HepG2 (cell line): ENCODE measurements around the gene WWP2. TPM values are rescaled to one million over a fixed set of nuclear protein-coding genes. Genes with fewer than 3 reads are reported as not detected.

Experiments used
- GZF1 ChIP-seq: sonication (generic); formaldehyde crosslinking; IDR thresholded peaks from 2 replicates; pipeline ENCODE4 v1.5.1; 2020; ENCODE audit warnings: mild to moderate bottlenecking, missing genetic modification reagents
- MATR3 ChIP-seq: sonication (generic); formaldehyde crosslinking; IDR thresholded peaks from 2 replicates; pipeline ENCODE4 v1.4.0; 2020; ENCODE audit warnings: missing genetic modification reagents
- MZF1 ChIP-seq: sonication (generic); formaldehyde crosslinking; IDR thresholded peaks from 2 replicates; pipeline ENCODE4 v1.8.1; 2023; ENCODE audit warnings: mild to moderate bottlenecking, missing genetic modification reagents, borderline replicate concordance
- PAWR ChIP-seq: sonication (generic); formaldehyde crosslinking; IDR thresholded peaks from 2 replicates; pipeline ENCODE4 v1.4.0; 2020; ENCODE audit warnings: missing genetic modification reagents, mild to moderate bottlenecking, borderline replicate concordance
- PRMT3 ChIP-seq: sonication (generic); formaldehyde crosslinking; IDR thresholded peaks from 2 replicates; pipeline ENCODE4 v1.8.1; 2022; ENCODE audit warnings: low read depth, mild to moderate bottlenecking, moderate library complexity, missing genetic modification reagents, borderline replicate concordance
- RFXAP ChIP-seq: sonication (generic); formaldehyde crosslinking; IDR thresholded peaks from 2 replicates; pipeline ENCODE4 v1.4.0; 2020; ENCODE audit warnings: missing genetic modification reagents, borderline replicate concordance
- SALL2 ChIP-seq: sonication (generic); formaldehyde crosslinking; IDR thresholded peaks from 2 replicates; pipeline ENCODE4 v1.8.1; 2023; ENCODE audit warnings: mild to moderate bottlenecking, missing genetic modification reagents, inconsistent platforms
- ZFP1 ChIP-seq: IDR thresholded peaks from 2 replicates; pipeline ENCODE4 v1.6.1; 2016
- ZKSCAN1 ChIP-seq: fragments of 150-350 bp; IDR thresholded peaks from 2 replicates; pipeline ENCODE4 v1.6.1; 2014; ENCODE audit warnings: low read length
- ZNF350 ChIP-seq: sonication (generic); formaldehyde crosslinking; IDR thresholded peaks from 2 replicates; pipeline ENCODE4 v1.4.0; 2020; ENCODE audit warnings: mild to moderate bottlenecking, low read depth, missing genetic modification reagents, borderline replicate concordance
- ZNF607 ChIP-seq: sonication (generic); formaldehyde crosslinking; IDR thresholded peaks from 2 replicates; pipeline ENCODE4 v1.5.1; 2020; ENCODE audit warnings: missing genetic modification reagents, mild to moderate bottlenecking, borderline replicate concordance
- ZNF616 ChIP-seq: sonication (generic); formaldehyde crosslinking; IDR thresholded peaks from 2 replicates; pipeline ENCODE4 v1.5.0; 2020; ENCODE audit warnings: low read depth, mild to moderate bottlenecking, missing genetic modification reagents
- polyA plus RNA-seq, 8 experiments: library from polyadenylated mRNA; depleted of rRNA in 3 of 8; stranded (reverse) in 7 of 8; unstranded in 1 of 8; fragments of >200 nt; fragmentation: Illumina TruSeq in 4 of 8; extraction: Trizol in 4 of 8; gene quantifications; 2 replicates each; pipeline versions ENCODE4 v1.2.1 to v1.2.3, GENCODE V29; 2011 to 2016; ENCODE audit warnings: low read depth in 4 of 8, missing spikeins in 1 of 8, mixed read lengths in 1 of 8; ENCODE audit not compliant: insufficient read depth in 1 of 8
- total RNA-seq, 5 experiments: library from RNA; depleted of rRNA; stranded (reverse); fragments of >200 nt; fragmentation: Illumina TruSeq; extraction: Trizol; gene quantifications; 2 replicates each; pipeline ENCODE4 v1.2.3, GENCODE V29; 2016; ENCODE audit warnings: low read depth in 1 of 5
- TF ChIP-seq, protein P1 (sequence below), 2 experiments: sonication (generic) in 1 of 2; formaldehyde crosslinking in 1 of 2; IDR thresholded peaks; 2 replicates each; pipeline versions ENCODE4 v1.6.1 to v1.9.0; 2014 to 2022; ENCODE audit warnings: antibody characterized with exemption in 1 of 2, borderline replicate concordance in 1 of 2, inconsistent platforms in 1 of 2, low read depth in 1 of 2, missing genetic modification reagents in 1 of 2
- TF ChIP-seq, protein P2 (sequence below): sonication (generic); formaldehyde crosslinking; IDR thresholded peaks from 2 replicates; pipeline ENCODE4 v1.8.1; 2023; ENCODE audit warnings: mild to moderate bottlenecking, missing genetic modification reagents, borderline replicate concordance
- TF ChIP-seq, protein P3 (sequence below): sonication (generic); formaldehyde crosslinking; IDR thresholded peaks from 2 replicates; pipeline ENCODE4 v1.5.1; 2020; ENCODE audit warnings: missing genetic modification reagents, mild to moderate bottlenecking, borderline replicate concordance
- TF ChIP-seq, protein P4 (sequence below): sonication (generic); formaldehyde crosslinking; IDR thresholded peaks from 2 replicates; pipeline ENCODE4 v1.5.0; 2020; ENCODE audit warnings: missing genetic modification reagents
- TF ChIP-seq, protein P5 (sequence below): IDR thresholded peaks from 2 replicates; pipeline ENCODE4 v1.6.1; 2016; ENCODE audit warnings: control low read depth

The WWP2 gene
- total and polyA plus RNA-seq, 2 of the 13 experiments (the other 11 are each of a cell fraction or from before 2014, with no cell fraction given), result 11.4 to 28.2 TPM

DNA sequence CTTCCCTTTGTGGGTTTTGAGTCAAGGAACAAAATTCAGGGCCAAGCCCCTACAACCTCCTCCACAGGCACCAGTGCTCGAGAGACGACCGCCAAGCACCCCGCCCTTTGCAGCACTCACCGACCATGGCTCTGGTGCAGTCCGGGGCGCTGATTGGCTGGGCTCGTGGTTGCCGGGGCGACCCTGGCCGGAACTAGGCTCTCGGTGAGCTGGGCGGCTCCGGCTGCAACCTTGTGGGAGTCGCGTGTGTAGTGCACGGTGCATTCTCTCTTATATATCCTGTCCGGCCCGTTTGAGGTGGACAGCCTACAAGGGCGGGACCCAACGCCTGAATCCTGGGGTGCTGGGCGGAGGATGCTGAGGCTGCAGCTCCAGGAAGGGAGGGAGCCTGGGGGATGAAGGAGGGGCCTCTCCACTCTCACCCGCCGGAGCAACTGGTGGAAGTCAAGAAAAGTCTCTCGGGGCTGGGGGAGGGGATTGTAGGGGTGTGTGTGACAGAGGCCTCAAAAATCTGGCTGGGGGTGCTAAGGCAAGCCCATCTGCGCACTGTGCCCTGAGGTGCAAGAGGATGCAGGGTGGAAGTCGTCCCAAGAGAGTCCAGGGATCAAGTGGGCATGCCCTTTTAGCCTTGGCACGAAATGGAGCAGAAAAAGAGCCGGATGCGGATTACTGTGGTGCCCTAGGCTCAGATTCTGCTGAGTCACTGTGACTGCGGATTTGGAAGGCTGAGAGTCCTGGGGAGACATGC is 35.6 kb upstream of the WWP2 start, which contains the start of gene NQO1 (continued):
- TF ChIP-seq, protein P1, sequence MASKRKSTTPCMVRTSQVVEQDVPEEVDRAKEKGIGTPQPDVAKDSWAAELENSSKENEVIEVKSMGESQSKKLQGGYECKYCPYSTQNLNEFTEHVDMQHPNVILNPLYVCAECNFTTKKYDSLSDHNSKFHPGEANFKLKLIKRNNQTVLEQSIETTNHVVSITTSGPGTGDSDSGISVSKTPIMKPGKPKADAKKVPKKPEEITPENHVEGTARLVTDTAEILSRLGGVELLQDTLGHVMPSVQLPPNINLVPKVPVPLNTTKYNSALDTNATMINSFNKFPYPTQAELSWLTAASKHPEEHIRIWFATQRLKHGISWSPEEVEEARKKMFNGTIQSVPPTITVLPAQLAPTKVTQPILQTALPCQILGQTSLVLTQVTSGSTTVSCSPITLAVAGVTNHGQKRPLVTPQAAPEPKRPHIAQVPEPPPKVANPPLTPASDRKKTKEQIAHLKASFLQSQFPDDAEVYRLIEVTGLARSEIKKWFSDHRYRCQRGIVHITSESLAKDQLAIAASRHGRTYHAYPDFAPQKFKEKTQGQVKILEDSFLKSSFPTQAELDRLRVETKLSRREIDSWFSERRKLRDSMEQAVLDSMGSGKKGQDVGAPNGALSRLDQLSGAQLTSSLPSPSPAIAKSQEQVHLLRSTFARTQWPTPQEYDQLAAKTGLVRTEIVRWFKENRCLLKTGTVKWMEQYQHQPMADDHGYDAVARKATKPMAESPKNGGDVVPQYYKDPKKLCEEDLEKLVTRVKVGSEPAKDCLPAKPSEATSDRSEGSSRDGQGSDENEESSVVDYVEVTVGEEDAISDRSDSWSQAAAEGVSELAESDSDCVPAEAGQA (IDR thresholded peaks at IDR 0.05; ENCODE audit: low read depth), result no peak
- TF ChIP-seq, protein P1 (CRISPR knock-in tag; IDR thresholded peaks at IDR 0.05; ENCODE audit: borderline replicate concordance), result no peak
- TF ChIP-seq ZKSCAN1 (no peak), ZNF350 (CRISPR knock-in tag) (peak; percentile 65; the same call in 1 of the 2 replicates), MZF1 (CRISPR knock-in tag) (no peak), ZNF616 (CRISPR knock-in tag) (no peak), SALL2 (CRISPR knock-in tag) (peak; percentile 58; the same call in 1 of the 2 replicates), ZNF607 (CRISPR knock-in tag) (no peak; the same call in 1 of the 2 replicates), RFXAP (peak; percentile 84; the same call in 1 of the 2 replicates), PRMT3 (CRISPR knock-in tag) (no peak), ZFP1 (CRISPR knock-in tag) (peak; percentile 26; the same call in 1 of the 2 replicates), PAWR (CRISPR knock-in tag) (no peak), GZF1 (0 out of 2 replicates have a peak, but pooled peaks have one; percentile 34), MATR3 (no peak)
- TF ChIP-seq, protein P2, sequence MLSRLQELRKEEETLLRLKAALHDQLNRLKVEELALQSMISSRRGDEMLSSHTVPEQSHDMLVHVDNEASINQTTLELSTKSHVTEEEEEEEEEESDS, result no peak
- TF ChIP-seq, protein P3, sequence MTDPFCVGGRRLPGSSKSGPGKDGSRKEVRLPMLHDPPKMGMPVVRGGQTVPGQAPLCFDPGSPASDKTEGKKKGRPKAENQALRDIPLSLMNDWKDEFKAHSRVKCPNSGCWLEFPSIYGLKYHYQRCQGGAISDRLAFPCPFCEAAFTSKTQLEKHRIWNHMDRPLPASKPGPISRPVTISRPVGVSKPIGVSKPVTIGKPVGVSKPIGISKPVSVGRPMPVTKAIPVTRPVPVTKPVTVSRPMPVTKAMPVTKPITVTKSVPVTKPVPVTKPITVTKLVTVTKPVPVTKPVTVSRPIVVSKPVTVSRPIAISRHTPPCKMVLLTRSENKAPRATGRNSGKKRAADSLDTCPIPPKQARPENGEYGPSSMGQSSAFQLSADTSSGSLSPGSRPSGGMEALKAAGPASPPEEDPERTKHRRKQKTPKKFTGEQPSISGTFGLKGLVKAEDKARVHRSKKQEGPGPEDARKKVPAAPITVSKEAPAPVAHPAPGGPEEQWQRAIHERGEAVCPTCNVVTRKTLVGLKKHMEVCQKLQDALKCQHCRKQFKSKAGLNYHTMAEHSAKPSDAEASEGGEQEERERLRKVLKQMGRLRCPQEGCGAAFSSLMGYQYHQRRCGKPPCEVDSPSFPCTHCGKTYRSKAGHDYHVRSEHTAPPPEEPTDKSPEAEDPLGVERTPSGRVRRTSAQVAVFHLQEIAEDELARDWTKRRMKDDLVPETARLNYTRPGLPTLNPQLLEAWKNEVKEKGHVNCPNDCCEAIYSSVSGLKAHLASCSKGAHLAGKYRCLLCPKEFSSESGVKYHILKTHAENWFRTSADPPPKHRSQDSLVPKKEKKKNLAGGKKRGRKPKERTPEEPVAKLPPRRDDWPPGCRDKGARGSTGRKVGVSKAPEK (CRISPR knock-in tag), result no peak
- TF ChIP-seq, protein P4, sequence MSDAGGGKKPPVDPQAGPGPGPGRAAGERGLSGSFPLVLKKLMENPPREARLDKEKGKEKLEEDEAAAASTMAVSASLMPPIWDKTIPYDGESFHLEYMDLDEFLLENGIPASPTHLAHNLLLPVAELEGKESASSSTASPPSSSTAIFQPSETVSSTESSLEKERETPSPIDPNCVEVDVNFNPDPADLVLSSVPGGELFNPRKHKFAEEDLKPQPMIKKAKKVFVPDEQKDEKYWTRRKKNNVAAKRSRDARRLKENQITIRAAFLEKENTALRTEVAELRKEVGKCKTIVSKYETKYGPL, result no peak
- TF ChIP-seq, protein P5, sequence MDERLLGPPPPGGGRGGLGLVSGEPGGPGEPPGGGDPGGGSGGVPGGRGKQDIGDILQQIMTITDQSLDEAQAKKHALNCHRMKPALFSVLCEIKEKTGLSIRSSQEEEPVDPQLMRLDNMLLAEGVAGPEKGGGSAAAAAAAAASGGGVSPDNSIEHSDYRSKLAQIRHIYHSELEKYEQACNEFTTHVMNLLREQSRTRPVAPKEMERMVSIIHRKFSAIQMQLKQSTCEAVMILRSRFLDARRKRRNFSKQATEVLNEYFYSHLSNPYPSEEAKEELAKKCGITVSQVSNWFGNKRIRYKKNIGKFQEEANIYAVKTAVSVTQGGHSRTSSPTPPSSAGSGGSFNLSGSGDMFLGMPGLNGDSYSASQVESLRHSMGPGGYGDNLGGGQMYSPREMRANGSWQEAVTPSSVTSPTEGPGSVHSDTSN (CRISPR knock-in tag), result no peak
